GM21737 (cell line): ENCODE data around the gene DAPK2.

Experiments used
- ATAC-seq: cut with Tn5 transposase; IDR thresholded peaks from one replicate; pipeline ENCODE4 v1.9.1; 2021; ENCODE audit warnings: mild to moderate bottlenecking, moderate library complexity; ENCODE audit not compliant: unreplicated experiment

DAPK2 gene

DNA sequence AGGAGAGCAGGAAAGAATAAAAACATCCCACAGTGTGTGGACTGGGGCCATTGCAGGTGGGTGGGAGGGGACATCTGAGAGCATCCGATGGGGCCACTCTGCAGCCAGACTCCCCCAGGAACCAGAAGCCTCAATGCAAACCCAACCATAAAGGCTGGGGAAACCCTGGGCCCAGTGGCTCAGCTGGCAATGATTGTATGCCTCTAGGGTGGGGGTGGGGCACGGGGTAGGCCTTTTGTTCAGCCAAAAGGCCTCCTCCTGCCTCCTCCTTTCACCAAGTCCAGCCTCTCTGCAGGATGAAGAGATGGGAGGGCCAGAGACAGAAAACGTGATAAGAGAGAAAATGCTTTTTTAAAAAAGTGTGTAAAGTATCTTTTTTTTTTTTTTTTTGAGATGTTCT lies 167.1 kb downstream of the DAPK2 start:
- no peak for ATAC-seq

DNA sequence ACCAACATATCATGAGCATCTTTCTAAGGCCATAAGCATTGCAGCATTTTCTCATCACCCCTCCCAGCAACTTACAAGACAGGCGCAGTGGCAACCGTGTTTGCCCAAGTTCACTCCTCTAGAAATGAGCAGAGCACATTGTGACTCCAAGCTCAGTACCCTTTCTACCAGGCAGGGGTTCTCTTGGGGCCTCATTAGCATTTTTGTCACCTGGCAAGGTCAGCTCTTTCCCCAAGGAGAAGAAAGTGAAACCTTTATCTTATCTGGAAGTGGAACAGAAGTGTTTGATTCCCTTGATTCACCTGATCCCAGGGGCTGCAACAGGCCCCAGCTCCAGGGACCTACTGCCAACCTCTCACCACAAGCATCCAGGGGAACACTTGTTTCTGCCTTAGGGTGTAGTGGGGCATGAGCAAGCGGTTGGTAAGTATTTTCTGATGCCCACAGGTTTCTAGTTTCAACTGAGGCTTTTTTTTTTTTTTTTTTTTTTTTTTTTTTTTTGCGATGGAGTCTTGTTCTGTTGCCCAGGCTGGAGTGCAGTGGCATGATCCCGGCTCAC lies 168.5 kb downstream of the DAPK2 start:
- no peak for ATAC-seq

DNA sequence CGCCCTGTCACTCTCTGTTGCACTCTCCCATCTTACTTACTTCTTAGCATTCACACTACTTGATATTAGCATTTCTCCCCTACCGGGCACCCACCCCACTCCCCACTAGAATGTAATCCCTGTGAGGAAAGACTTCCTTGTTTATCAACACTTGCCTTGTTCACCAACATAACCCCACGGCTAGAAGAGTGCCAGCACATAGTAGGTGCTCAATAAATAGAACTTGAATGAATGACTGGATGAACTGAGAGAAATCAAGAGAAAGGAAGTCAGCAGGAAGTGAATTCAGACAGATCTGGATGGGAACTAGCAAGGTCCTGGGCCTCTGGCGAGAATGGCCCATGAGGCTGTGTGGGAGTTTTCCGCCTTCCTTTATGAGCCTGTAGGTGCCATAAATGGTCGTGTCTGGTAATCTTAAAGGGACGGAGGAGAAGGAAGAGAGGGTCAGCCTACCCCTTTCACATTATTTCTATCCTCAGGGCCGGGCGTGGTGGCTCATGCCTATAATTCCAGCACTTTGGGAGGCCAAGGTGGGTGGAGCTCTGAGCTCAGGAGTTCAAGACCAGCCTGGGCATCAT lies 170.1 kb downstream of the DAPK2 start:
- ATAC-seq: no peak

- ATAC-seq: no peak
These were observed 171.7 kb downstream of the DAPK2 start for GRCh38 chr15:63874616-63875015.

- ATAC-seq: no peak
These were observed 173.3 kb downstream of the DAPK2 start for GRCh38 chr15:63872759-63873510.

DNA sequence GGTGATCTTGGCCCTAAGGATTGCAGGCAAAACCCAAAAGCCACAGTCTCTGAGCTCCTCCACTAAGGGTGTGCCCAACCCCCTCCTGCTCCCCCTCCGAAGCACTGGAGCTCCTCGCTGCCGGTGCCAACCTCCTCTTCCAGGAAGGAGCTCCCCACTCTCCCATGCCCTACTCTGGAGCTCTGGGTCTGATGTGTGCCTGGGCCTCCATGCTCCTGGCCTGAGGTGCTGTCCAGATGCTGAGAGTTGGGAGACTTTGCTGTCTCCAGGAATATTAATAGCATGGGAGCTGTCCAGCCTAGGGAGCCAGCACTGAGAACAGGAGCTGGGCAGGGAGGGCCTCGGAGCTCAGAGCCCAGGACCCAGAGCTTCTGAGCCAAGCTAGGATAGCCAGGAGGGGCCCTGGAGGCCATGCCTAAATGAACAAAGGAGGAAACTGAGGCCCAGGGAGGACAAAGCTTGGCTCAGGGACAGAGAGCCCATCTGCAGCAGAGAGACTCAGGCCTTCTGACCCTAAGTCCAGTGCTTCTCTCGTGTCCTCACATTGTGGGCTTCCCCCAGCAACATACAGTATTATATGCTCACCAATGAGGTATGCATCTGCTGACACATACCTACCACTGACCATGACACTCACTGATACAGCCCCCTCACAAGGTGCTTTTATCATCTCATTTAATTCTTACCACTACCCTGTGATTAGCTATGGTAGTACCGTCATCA lies 175.6 kb downstream of the DAPK2 start:
- no peak for ATAC-seq

- no peak for ATAC-seq
These were observed 176.3 kb downstream of the DAPK2 start for GRCh38 chr15:63870043-63870394.

DNA sequence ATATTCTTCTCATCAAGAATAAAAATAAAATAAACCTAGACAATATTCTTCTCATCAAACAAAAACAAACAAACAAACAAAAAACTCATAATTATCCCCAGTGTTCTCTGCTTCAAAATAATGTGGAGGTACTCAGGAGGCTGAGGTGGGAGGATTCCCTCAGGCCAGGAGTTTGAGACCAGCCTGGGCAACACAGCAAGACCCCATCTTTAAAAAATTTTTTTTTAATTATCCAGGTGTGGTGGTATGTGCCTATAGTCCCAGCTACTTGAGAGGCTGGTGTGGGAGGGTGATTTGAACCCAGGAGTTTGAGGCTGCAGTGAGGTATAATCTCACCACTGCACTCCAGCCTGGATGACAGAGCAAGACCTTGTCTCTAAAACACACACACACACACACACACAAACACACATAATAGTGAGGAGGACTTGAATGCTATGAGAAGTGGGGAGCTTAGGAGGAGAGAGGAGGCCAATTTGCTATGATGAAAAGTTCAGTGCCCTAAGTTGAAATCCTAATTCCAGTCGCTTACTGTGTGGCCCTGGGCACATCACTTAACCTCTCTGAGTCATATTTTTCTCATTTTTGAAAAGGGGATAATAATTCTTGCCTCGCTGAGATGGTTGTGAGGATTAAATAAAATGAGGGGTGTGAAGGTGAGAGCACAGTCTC lies 176.8 kb downstream of the DAPK2 start:
- ATAC-seq: no peak

DNA sequence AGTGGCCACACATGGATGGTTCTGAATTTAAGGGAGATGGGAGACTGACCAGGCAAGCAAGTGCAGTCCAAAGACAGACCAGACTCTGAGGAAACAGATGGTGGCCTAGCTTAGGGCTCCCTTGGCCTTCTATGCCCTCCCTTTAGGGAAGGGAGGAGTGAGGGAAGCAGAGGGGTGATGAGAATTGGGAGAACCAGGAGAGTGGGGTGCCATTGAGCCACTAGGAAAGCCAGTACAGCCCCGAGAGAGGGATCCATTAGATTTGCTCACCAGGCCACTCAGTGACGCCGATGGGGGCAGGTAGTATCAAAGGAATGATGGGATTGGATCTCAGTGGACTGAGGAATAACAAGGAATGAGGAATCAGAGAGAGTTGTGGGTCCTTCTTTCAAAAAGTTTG lies 182.1 kb downstream of the DAPK2 start:
- no peak for ATAC-seq

- ATAC-seq: no peak
These were observed 184.3 kb downstream of the DAPK2 start for GRCh38 chr15:63861946-63862517.

DNA sequence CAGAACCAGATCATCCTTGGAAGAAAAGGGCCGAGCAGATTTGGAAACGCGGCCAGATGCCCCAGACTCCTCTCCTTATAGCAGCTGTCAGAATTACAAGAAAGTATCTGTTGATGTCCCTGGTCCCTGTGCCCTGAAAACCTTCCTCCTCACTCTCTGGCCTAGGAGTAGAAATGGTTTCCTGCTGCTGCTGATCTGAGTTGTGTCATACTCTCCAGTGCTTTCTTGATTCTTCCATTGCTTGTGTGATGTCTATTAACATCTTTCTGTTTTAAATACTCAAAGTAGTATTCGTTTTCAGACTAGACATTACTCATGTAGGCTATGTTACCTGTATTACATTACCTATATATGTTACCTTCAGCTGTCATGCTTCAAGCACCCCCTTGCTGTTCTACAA lies 185.7 kb downstream of the DAPK2 start:
- no peak for ATAC-seq

DNA sequence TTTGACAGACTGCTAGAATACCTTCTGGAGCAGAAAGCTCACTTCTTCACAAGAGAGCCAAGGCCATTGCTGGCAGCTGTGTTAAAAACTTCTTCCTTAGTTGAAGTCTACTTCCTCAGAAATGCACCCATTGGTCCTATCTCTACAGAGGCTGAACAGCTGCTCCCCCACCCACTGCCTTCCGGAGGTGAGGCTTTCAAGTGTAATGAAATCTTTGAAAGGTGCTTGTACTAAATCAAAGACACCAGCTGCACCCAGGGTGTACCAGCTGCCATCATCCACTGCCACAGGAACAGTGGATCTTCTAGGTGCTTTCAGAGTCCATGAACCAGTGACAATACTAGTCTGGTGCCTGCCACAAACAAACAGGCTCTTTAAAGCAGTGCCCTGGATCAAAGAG lies 186.1 kb downstream of the DAPK2 start:
- ATAC-seq: no peak

DNA sequence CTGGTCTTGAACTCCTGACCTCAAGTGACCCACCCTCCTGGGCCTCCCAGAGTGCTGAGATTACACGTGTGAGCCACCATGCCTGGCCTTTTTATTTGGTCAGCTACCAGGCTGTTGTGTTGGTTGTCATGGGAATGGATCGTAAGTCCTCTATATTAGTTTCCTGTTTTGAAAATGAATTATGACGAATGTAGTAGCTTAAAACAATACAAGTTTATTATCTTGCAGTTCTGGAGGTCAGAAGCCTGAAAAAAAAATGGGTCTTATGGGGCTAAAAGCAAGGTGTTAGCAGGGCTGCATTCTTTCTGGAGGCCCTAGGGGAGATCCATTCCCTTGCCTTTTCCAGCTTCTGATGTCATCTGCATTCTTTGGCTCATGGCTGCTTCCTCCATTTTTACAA lies 187.4 kb downstream of the DAPK2 start:
- ATAC-seq: no peak

DNA sequence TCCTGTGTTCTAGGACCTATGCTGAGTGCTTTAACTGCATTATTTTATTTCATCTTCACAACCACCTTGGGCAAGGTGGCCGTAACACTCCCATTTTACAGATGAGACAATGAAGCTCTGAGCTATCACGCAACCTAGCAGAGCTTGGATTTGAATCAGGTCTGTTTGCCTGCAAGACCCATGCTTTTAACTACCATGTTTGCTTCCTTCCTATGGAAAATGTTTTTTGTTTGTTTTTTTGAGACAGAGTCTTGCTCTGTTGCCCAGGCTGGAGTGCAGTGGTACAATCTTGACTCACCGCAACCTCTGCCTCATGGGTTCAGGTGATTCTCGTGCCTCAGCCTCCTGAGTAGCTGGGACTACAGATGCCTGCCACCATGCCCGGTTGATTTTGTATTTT lies 187.8 kb downstream of the DAPK2 start:
- ATAC-seq: no peak

- ATAC-seq: no peak
These were observed 188.8 kb downstream of the DAPK2 start for GRCh38 chr15:63857461-63857856.
